Measurements from ENCODE around the gene HNF1B. TPM values are rescaled to one million over a fixed set of nuclear protein-coding genes. Genes with fewer than 3 reads are reported as not detected.

Gene HNF1B
- total RNA-seq, 1 experiment from 2014 or later, result 2.0 TPM

DNA sequence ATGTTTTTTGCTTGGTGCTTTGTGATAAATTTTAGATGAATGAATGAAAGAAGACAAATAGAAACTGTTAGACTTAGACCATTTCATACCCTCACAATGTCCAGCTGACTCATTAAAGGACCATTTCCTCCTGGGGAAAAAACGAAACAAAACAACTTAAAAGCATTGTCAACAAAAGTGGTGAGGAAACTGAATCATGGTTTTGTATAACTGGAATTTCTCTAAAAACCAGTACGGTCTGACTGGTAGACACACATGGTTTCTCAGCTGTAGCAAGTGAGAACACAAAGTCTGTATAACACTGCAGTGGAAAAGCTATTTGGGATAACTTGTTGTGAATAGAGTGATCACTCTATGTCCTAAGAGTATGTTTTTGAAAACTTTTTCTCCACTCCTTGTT is 96.3 kb downstream of the HNF1B start:
- DNase-seq (peak; percentile 57), ATAC-seq (peak; percentile 65)
- ChIA-PET CTCF (interaction anchor here (0.7 kb wide), 1 partner anchor 122 kb away, joined by 3 read pairs; no protein-coding TSS in a partner anchor), POLR2A (ENCODE audit: unreplicated experiment) (no interaction called here)
- Histone ChIP-seq H2AFZ (ENCODE audit: low read length) (peak overlapping the region; percentile 66), H3K27ac (ENCODE audit: low read length) (no peak overlapping the region), H3F3A (ENCODE audit: low read length, unreplicated experiment) (no peaks in the 10 kb centered on the region), H3K9me2 (replicated peaks; ENCODE audit: low read length) (no peaks in the 10 kb centered on the region), H3K9me3 (ENCODE audit: low read length) (no peaks in the 10 kb centered on the region), H3K4me1 (ENCODE audit: insufficient read depth, low read length) (peaks cover 12% of the 10 kb centered on the region), H3K9ac (ENCODE audit: low read length) (no peak overlapping the region), H4K20me1 (ENCODE audit: low read length) (no peaks in the 10 kb centered on the region), H3K4me3 (ENCODE audit: low read length) (0 out of 2 replicates have a peak overlapping the region, but pooled peaks have one; percentile 11), H3K79me2 (ENCODE audit: low read length) (no peaks in the 10 kb centered on the region), H3K4me2 (ENCODE audit: low read length) (peak overlapping the region; percentile 67), H3K27me3 (ENCODE audit: low read length) (no peaks in the 10 kb centered on the region), H3K36me3 (ENCODE audit: low read depth, low read length) (no peaks in the 10 kb centered on the region)
- no TSS peak for BruUV-seq (replicated peaks)
- intact Hi-C loops (cut with micrococcal nuclease), result no loop called here
- TF ChIP-seq, protein P1, sequence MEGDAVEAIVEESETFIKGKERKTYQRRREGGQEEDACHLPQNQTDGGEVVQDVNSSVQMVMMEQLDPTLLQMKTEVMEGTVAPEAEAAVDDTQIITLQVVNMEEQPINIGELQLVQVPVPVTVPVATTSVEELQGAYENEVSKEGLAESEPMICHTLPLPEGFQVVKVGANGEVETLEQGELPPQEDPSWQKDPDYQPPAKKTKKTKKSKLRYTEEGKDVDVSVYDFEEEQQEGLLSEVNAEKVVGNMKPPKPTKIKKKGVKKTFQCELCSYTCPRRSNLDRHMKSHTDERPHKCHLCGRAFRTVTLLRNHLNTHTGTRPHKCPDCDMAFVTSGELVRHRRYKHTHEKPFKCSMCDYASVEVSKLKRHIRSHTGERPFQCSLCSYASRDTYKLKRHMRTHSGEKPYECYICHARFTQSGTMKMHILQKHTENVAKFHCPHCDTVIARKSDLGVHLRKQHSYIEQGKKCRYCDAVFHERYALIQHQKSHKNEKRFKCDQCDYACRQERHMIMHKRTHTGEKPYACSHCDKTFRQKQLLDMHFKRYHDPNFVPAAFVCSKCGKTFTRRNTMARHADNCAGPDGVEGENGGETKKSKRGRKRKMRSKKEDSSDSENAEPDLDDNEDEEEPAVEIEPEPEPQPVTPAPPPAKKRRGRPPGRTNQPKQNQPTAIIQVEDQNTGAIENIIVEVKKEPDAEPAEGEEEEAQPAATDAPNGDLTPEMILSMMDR (conservative IDR thresholded peaks at IDR 0.05; ENCODE audit: low read depth, low read length), result no peak
- no peak for TF ChIP-seq EZH2 (IDR thresholded peaks at IDR 0.05; ENCODE audit: low read length, unreplicated experiment)
- TF ChIP-seq EZH2phosphoT487 (IDR thresholded peaks at IDR 0.05; ENCODE audit: borderline replicate concordance, low read length), result no peak

DNA sequence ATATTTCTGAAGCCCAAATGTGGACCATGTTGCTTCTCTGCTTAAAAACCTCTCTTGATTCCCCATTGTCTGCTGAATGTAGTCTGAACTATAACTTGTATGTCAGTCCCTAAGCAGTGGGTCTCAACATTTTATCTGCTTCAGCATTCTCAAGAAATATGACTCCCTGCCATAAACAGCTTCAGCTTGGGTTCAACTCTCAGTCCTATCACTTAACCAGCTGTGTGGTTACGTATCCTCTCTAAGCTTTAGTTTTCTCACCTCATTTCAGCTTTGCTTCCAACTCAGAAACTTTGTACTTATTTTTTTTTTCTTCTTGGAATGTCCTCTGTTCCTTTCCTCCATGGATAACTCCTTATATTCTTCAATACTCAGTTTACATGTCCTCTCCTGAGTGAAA is 97.0 kb downstream of the HNF1B start:
- ATAC-seq (no peak), DNase-seq (no peak)
- Histone ChIP-seq H4K20me1 (ENCODE audit: low read length) (no peaks in the 10 kb centered on the region), H3K9me2 (replicated peaks; ENCODE audit: low read length) (no peaks in the 10 kb centered on the region), H3K9me3 (ENCODE audit: low read length) (no peaks in the 10 kb centered on the region), H2AFZ (ENCODE audit: low read length) (no peak overlapping the region), H3K27ac (ENCODE audit: low read length) (no peak overlapping the region), H3K27me3 (ENCODE audit: low read length) (no peaks in the 10 kb centered on the region), H3K4me3 (ENCODE audit: low read length) (no peak overlapping the region), H3F3A (ENCODE audit: low read length, unreplicated experiment) (no peaks in the 10 kb centered on the region), H3K4me1 (ENCODE audit: insufficient read depth, low read length) (peaks cover 12% of the 10 kb centered on the region), H3K4me2 (ENCODE audit: low read length) (peak overlapping the region; percentile 67), H3K79me2 (ENCODE audit: low read length) (peaks cover 4% of the 10 kb centered on the region), H3K9ac (ENCODE audit: low read length) (no peak overlapping the region), H3K36me3 (ENCODE audit: low read depth, low read length) (no peaks in the 10 kb centered on the region)
- BruUV-seq (replicated peaks), result no TSS peak
- TF ChIP-seq, protein P1 (conservative IDR thresholded peaks at IDR 0.05; ENCODE audit: low read depth, low read length), result no peak
- TF ChIP-seq EZH2 (IDR thresholded peaks at IDR 0.05; ENCODE audit: low read length, unreplicated experiment) (no peak), EZH2phosphoT487 (IDR thresholded peaks at IDR 0.05; ENCODE audit: borderline replicate concordance, low read length) (no peak)
- CTCF ChIA-PET, result interaction anchor here (0.7 kb wide), 1 partner anchor 123 kb away, joined by 3 read pairs; no protein-coding TSS in a partner anchor
- POLR2A ChIA-PET (ENCODE audit: unreplicated experiment), result no interaction called here
- intact Hi-C loops (cut with micrococcal nuclease), result no loop called here

DNA sequence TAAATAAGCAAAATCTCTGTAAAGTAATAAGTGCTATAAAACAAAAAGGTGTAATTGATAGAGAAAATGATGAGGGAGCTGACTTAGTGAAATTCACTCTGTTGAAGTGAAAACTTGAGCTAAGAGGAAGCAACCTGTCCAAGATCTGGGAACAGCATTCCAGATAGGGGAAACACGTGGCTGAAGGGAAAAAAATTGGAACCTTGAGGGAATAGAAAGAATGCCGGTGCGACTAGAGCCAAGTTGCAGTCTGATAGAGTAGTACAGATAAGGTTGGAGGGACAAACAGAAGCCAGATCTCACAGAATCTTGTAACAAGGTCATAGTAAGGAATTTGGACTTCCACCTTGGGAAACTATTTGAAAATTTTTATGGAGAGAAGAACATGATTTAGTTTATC is 101.0 kb downstream of the HNF1B start:
- POLR2A ChIA-PET (ENCODE audit: unreplicated experiment), result no interaction called here
- no TSS peak for BruUV-seq (replicated peaks)
- CTCF ChIA-PET, result no interaction called here

More for the DNA sequence above, 101.0 kb downstream of the HNF1B start:
- Histone ChIP-seq H3K27ac (ENCODE audit: low read length) (no peak overlapping the region), H3K79me2 (ENCODE audit: low read length) (peaks cover 40% of the 10 kb centered on the region), H3K4me1 (ENCODE audit: insufficient read depth, low read length) (peaks cover 14% of the 10 kb centered on the region), H3K4me3 (ENCODE audit: low read length) (peak overlapping the region; percentile 96), H3K9ac (ENCODE audit: low read length) (peak overlapping the region; percentile 87; the same call in 1 of the 2 replicates), H3K9me2 (replicated peaks; ENCODE audit: low read length) (no peaks in the 10 kb centered on the region), H4K20me1 (ENCODE audit: low read length) (peaks cover 8% of the 10 kb centered on the region; the same call in 1 of the 2 replicates), H3K27me3 (ENCODE audit: low read length) (no peaks in the 10 kb centered on the region), H3F3A (ENCODE audit: low read length, unreplicated experiment) (no peaks in the 10 kb centered on the region), H3K9me3 (ENCODE audit: low read length) (no peaks in the 10 kb centered on the region), H3K36me3 (ENCODE audit: low read depth, low read length) (peaks cover 6% of the 10 kb centered on the region; the same call in 1 of the 2 replicates), H2AFZ (ENCODE audit: low read length) (peak overlapping the region; percentile 84), H3K4me2 (ENCODE audit: low read length) (peak overlapping the region; percentile 93)
- DNase-seq (no peak), ATAC-seq (no peak)
- intact Hi-C loops (cut with micrococcal nuclease), result no loop called here
- TF ChIP-seq, protein P1 (conservative IDR thresholded peaks at IDR 0.05; ENCODE audit: low read depth, low read length), result no peak
- TF ChIP-seq EZH2phosphoT487 (IDR thresholded peaks at IDR 0.05; ENCODE audit: borderline replicate concordance, low read length) (no peak), EZH2 (IDR thresholded peaks at IDR 0.05; ENCODE audit: low read length, unreplicated experiment) (no peak)

Data from PC-3 (cell line).